ENCODE results near the gene PRAMEF17. TPM values are rescaled to one million over a fixed set of nuclear protein-coding genes. Genes with fewer than 3 reads are reported as not detected.
A peak's percentile ranks its signal among the peaks of the same experiment; 100 is the strongest.
"Not testable (repeated sequence)": the region's sequence is repeated elsewhere in the genome, so short reads cannot be mapped to it uniquely, and the experiment has no call there.

Gene PRAMEF17
- total and polyA plus RNA-seq, 9 of the 15 experiments (the other 6 are each of a cell fraction or from before 2014, with no cell fraction given), result not detected

- BruUV-seq (replicated peaks); intact Hi-C loops (cut with micrococcal nuclease): not testable (repeated sequence)
Measured at GRCh38 chr1:13366536-13366935, 22.9 kb upstream of the PRAMEF17 start.

GRCh38 chr1:13368544-13368943 is 20.9 kb upstream of the PRAMEF17 start:
- H4K20me1 ChIP-seq (replicated peaks; ENCODE audit: control insufficient read depth, insufficient read depth, low read length); FAIRE-seq; H3K36me3 ChIP-seq (ENCODE audit: control insufficient read depth, insufficient read depth, low read length); H3K27me3 ChIP-seq (ENCODE audit: control insufficient read depth in 2 of 2, insufficient read depth in 2 of 2, low read length in 2 of 2); H3K27ac ChIP-seq (ENCODE audit: extremely low read depth, low read depth, low read length); intact Hi-C loops (cut with micrococcal nuclease); BruUV-seq (replicated peaks); H3K4me3 ChIP-seq; CTCF ChIA-PET (ENCODE audit: low intra/inter-chr PET ratio); POLR2A ChIA-PET; H2AFZ ChIP-seq (ENCODE audit: low read depth, low read length); H3K9me3 ChIP-seq (replicated peaks; ENCODE audit: control insufficient read depth, insufficient read depth, low read depth, low read length); H3K79me2 ChIP-seq (ENCODE audit: control insufficient read depth, insufficient read depth, low read length); H3K4me1 ChIP-seq (replicated peaks in 1 of 2; ENCODE audit: control insufficient read depth in 2 of 2, insufficient read depth in 2 of 2, low read length in 2 of 2); H3K9ac ChIP-seq (ENCODE audit: insufficient read depth in 1 of 2, low read depth in 2 of 2, low read length in 2 of 2); H3K4me2 ChIP-seq (ENCODE audit: insufficient read depth, low read length); H3K9me1 ChIP-seq (ENCODE audit: control insufficient read depth, insufficient read depth, low read length); in situ Hi-C loops (cut with MboI): not testable (repeated sequence)
- 3% methylated on average over 3 of the region's 4 CpGs for WGBS (ENCODE audit: insufficient coverage, low coverage, missing lambda C conversion rate)
- TF ChIP-seq ZNF766 (CRISPR knock-in tag; conservative IDR thresholded peaks at IDR 0.05), result 0 out of 2 replicates have a peak, but pooled peaks have one; percentile 34
- 0 out of 4 replicates have a peak, but pooled peaks of 1 of the 2 experiments have one; percentile 7 for TF ChIP-seq RAD21 (CRISPR knock-in tag; conservative IDR thresholded peaks at IDR 0.05 in 1 of 2, IDR thresholded peaks at IDR 0.05 in 1 of 2)
- TF ChIP-seq CTCF (IDR thresholded peaks at IDR 0.05 in 2 of 3, conservative IDR thresholded peaks at IDR 0.05 in 1 of 3; ENCODE audit: insufficient read depth in 2 of 3, low read depth in 1 of 3, low read length in 3 of 3), result peak; percentile 46 to 49 (median 46); a peak in 5 of 6 replicates
- peak in 1 of 2 experiments; percentile 27 for TF ChIP-seq E2F6 (IDR thresholded peaks at IDR 0.05; ENCODE audit: borderline replicate concordance in 1 of 2, extremely low read depth in 1 of 2, insufficient read depth in 1 of 2, insufficient read length in 1 of 2, low read depth in 1 of 2, low read length in 1 of 2, poor library complexity in 1 of 2, severe bottlenecking in 1 of 2)
- DNase-seq (ENCODE audit: extremely low read depth in 1 of 4, low spot score in 3 of 4) (peak; percentile 21 to 56 (median 44)), ATAC-seq (peak; percentile 87)

More at GRCh38 chr1:13366536-13366935, 22.9 kb upstream of the PRAMEF17 start:
- WGBS (ENCODE audit: insufficient coverage, low coverage, missing lambda C conversion rate), result 0% methylated on average over 3 of the region's 3 CpGs
- H3K4me3 ChIP-seq; H3K9me3 ChIP-seq (replicated peaks; ENCODE audit: control insufficient read depth, insufficient read depth, low read depth, low read length); H4K20me1 ChIP-seq (replicated peaks; ENCODE audit: control insufficient read depth, insufficient read depth, low read length); H3K9me1 ChIP-seq (ENCODE audit: control insufficient read depth, insufficient read depth, low read length); FAIRE-seq; H3K4me1 ChIP-seq (replicated peaks in 1 of 2; ENCODE audit: control insufficient read depth in 2 of 2, insufficient read depth in 2 of 2, low read length in 2 of 2); H3K36me3 ChIP-seq (ENCODE audit: control insufficient read depth, insufficient read depth, low read length); in situ Hi-C loops (cut with MboI); H3K9ac ChIP-seq (ENCODE audit: insufficient read depth in 1 of 2, low read depth in 2 of 2, low read length in 2 of 2); H3K4me2 ChIP-seq (ENCODE audit: insufficient read depth, low read length); H3K79me2 ChIP-seq (ENCODE audit: control insufficient read depth, insufficient read depth, low read length); DNase-seq (ENCODE audit: extremely low read depth in 1 of 4, low spot score in 3 of 4); H3K27ac ChIP-seq (ENCODE audit: extremely low read depth, low read depth, low read length); H3K27me3 ChIP-seq (ENCODE audit: control insufficient read depth in 2 of 2, insufficient read depth in 2 of 2, low read length in 2 of 2); ATAC-seq; H2AFZ ChIP-seq (ENCODE audit: low read depth, low read length); POLR2A ChIA-PET; CTCF ChIA-PET (ENCODE audit: low intra/inter-chr PET ratio): not testable (repeated sequence)
- TF ChIP-seq NFE2 (IDR thresholded peaks at IDR 0.05; ENCODE audit: low read depth) (peak; percentile 37; the same call in 1 of the 2 replicates), MEIS2 (IDR thresholded peaks at IDR 0.05; ENCODE audit: partially characterized antibody) (peak; percentile 15)

Measured in K562 (cell line).